Smooth muscle cell of the brain vasculature (primary cell): Measurements from ENCODE around the gene SMIM20.

ENCODE experiments used
- DNase-seq: peaks from one replicate; pipeline ENCODE4 v3.0.0-alpha.2; 2012; ENCODE audit warnings: low read depth, low spot score

Gene SMIM20

GRCh38 chr4:25926462-25926861 lies 12.4 kb downstream of the SMIM20 start:
- no peak for DNase-seq

- no peak for DNase-seq
Measured at GRCh38 chr4:25927361-25928195, 13.6 kb downstream of the SMIM20 start.

DNA sequence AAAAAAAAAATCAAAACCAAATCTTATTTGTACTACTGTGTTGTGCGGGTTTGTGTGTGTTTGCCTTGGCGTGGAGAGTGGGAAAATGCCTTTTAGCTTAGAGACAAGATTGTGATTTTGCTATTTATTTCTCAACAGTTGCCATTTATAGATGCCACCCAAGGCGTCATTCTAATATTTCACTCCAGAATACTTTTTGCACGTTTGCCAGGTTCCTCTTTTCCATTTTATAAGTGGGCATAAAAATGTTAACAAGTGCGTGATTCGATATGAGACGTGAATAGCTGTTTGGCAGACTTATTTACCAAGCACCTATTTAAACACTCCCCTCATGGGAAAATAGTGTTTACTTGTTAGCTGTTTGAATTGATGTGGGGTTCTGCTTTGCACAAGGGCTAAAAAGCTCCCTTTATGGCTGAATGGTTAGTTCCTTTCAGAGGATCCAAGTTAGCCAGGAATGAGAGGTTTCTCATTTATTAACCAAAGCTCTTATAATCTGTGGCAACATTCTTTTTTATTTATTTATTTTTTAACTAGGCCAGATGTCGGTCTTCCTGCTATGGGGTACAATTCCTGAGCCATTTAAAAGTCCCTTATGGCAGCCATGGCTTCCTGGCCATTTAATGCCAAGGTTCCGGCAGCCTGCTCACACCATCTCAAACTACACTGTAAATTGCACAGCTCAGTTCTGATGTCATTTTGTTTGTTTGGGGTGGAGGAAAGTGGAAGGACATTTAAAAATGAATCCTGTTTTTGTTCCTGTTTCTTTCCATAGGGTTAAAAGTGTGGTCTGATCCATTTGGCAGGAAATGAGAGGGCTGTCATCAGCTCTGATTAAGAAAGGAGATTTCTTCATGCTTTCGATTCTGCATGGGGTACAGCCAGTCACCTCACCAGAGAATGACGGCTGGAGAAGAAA lies 14.6 kb downstream of the SMIM20 start:
- no peak for DNase-seq

GRCh38 chr4:25929298-25929686 lies 15.3 kb downstream of the SMIM20 start:
- DNase-seq, result no peak

DNA sequence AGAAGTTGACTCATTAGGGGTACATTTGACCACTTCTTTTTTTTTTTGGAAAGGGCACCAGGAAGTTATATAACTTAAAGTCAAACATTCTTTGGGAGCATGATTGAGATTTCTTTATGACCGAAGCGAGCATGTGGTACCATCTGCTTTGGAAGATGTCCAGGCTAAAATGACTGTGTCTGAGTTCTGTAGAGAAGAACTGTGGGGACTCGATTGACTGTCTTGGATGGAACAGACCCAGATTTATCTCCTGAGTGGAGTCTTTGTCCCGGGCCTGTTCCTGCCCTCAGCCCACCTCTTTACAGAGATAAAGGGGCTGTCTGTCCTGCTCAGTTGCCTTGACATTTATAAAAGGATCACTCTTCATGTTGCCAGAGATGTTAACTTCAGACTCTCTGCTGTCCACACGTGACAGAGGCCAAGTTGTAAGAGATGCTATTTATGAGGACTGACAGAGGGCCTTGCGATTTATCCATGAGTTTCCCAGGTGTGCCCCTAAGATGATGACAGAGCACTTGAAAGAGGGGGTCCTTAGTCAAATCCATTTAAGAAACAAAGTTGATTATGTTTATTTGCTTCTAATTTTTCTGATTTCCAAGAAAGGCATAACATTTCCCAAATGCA lies 16.8 kb downstream of the SMIM20 start:
- no peak for DNase-seq

DNA sequence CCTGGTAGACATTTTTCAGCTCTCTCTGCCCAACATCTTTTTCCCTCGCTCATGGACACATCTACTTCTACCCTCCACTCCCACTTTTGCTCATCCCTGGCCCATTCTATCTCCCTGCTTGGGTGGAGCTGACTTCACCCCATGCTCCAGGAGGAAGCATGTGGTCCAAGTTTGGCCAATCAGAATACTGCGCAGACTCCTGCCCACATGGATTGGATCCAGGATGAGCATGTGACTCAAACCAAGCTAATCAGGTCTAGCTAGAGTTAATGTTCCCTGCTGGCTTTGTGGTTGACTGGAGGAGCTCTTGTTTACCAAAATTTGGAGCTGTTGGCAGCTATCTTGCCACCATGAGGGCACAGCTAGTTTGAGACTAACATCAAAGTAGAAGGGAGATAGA lies 22.7 kb downstream of the SMIM20 start:
- DNase-seq, result no peak

DNA sequence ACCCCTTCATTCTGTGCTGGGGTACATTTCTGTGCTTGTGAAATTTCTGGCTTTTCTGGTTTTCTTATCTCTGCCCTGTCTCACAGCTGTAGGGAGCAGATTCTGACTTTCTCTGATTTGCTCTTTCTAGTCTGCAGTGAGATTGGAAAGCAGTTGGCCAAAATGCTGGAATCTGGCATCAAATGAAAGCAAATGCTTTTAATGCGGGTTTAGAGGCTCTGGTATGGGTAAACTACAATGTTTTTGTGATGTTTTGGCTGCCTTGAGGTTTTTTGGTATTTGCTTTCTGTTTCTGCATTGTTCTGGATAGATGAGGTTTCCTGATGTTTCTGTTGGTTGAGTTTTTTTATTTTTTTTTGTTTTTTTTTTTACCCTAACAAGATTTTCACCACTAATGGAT lies 23.8 kb downstream of the SMIM20 start:
- DNase-seq, result no peak

DNA sequence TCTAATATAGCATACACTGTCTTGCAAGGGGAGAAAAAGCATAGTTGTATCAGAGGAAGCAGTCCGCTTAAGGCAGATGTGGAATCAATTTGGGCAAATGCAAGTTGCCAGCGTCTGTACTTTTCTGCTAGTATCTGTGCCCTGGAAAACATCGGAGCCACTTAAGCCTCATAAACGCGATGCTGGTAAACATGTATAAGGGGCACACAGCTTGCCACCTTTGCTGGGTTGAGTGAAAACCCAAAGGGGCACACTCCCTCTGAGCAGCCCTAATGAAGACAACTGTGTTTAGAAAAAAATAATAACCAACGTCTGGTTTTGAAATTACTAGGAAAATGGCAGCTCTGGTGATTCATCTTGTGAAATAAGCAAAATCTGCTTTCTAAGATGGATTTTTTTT lies 24.3 kb downstream of the SMIM20 start:
- DNase-seq, result no peak

GRCh38 chr4:25938787-25939186 lies 24.8 kb downstream of the SMIM20 start:
- DNase-seq, result no peak

DNA sequence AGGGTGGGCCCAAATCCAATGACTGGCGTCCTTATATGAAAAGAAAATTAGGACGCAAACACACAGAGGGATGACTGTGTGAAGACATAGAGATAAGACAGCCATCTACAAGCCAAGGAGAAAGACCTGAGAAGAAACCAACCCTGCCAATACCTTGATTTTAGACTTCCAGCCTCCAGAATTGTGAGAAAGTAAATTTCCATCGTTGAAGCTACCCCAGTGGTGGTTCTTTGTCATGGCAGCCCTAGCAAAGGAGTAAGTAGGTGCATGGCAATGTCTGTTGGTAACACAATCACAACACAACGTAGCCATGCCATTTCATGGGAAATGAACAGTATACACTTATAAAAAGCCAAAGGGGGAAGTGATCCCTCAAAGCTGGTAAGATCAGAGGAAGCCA lies 25.3 kb downstream of the SMIM20 start:
- no peak for DNase-seq

- DNase-seq, result no peak
Measured at GRCh38 chr4:25941457-25942221, 27.6 kb downstream of the SMIM20 start.

GRCh38 chr4:25943312-25943711 lies 29.3 kb downstream of the SMIM20 start:
- no peak for DNase-seq

GRCh38 chr4:25943805-25944204 lies 29.8 kb downstream of the SMIM20 start:
- no peak for DNase-seq

DNA sequence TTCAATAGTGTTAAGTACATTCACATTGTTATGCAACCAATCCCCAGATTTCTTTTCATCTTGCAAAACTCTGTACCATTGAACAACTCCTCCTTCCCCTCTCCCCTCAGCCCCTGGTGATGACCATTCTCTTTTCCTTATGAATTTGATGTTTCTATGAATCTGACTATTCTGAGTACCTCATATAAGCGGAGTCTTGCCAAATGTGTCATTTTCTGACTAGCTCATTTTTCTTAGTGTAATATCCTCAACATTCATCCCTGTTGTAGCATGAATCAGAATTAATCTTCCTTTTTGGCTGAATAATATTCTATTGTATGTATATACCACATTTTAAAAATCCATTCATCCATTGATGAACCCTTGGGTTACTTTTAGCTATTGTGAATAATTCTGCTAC lies 34.0 kb downstream of the SMIM20 start:
- DNase-seq, result no peak

DNA sequence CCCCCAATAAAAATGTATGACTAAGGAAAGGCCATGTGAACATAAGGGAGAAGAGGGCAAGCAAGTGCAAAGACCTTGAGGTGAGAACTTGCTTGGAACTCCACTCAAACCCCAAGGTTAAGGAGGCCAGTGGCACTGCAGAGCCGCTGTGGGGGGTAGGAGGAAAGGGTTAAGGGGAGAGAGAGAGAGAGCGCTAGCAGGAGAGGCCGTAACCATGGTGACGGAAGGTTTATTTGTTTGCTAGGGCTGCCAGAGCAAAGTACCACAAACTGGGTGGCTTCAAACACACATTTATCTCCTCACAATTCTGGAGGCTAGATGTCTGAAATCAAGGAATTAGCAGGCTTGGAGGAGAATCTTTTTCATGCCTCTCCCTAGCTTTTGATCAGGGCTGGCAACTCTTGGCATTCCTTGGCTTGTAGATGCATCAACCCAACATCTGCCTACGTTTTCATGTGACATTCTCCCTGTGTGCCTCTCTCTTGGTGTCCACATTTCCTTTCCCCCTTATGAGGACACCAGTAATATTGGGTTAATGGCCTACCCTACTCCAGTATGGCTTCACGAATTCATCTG lies 35.2 kb downstream of the SMIM20 start:
- DNase-seq, result no peak

- DNase-seq, result no peak
Measured at GRCh38 chr4:25949994-25950393, 36.0 kb downstream of the SMIM20 start.

DNA sequence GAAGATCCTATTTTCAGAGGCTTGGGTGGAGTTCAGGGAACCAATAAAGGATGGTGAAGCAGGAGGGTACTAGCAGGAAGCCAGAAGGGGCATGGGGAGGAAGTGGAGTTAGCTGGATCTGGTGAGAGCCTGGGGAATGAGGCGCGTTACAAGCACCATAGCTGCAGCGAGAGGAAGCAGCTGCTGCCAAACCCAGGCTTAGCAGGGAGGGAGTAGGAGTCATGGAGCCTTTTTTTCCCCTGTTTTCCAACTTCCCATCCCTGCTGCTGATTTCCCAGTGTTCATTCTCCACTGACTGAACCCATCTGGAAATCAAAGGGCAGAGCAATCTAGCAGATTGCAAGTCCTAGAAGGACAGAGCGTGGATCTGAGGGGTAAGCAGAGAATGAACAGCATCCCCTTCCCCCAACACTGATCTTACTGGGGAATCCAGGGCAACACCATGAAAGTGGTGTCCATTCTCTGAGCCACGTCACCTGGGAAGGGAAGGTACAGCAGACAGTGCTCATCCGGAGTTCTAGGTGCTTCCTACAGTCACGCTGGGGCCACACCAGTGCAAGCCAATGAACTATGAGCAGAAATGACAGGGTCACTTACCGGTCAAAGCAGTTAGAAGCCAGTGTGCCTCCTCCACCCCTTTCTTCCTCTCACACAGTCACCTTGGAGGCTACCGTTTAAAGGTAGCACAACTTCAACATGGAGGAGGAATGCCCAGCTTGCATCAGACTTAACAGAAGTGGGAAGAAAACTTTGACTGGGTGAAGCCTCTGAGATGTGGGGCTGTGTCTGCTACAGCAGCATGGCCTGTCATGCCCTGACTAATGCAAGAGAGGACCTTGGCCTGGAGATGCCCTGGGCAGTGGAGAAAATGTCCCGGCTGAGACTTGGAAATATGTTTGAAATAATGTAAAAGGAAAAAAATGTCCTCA lies 36.7 kb downstream of the SMIM20 start:
- no peak for DNase-seq

- DNase-seq, result no peak
Measured at GRCh38 chr4:25951390-25951952, 37.5 kb downstream of the SMIM20 start.

DNA sequence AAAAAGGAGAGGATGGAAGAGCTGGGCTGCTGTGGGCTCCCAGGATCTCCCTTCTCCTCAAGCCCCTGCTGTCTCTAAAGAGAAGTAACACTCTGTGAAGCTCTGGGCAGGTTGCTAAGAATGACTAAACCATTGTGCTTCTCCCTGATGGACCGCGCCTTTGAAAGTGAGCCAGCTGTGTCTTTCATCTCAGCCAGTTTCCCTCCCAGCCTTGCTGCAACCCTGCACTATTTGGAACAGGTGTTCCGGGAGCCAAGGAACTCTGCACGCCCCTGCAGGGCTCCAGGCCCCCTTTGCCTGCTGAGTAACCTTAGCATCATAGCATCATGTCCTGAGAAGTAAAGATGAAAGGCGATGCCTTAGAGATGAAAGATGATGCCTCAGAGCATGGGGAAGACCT lies 39.7 kb downstream of the SMIM20 start:
- no peak for DNase-seq
